ENCODE measurements around the gene PMVK. TPM values are rescaled to one million over a fixed set of nuclear protein-coding genes. Genes with fewer than 3 reads are reported as not detected.

The PMVK gene
- total and polyA plus RNA-seq, 10 of the 15 experiments (the other 5 are each of a cell fraction or from before 2014, with no cell fraction given): 6.0 to 121 (median 49.4) TPM

DNA sequence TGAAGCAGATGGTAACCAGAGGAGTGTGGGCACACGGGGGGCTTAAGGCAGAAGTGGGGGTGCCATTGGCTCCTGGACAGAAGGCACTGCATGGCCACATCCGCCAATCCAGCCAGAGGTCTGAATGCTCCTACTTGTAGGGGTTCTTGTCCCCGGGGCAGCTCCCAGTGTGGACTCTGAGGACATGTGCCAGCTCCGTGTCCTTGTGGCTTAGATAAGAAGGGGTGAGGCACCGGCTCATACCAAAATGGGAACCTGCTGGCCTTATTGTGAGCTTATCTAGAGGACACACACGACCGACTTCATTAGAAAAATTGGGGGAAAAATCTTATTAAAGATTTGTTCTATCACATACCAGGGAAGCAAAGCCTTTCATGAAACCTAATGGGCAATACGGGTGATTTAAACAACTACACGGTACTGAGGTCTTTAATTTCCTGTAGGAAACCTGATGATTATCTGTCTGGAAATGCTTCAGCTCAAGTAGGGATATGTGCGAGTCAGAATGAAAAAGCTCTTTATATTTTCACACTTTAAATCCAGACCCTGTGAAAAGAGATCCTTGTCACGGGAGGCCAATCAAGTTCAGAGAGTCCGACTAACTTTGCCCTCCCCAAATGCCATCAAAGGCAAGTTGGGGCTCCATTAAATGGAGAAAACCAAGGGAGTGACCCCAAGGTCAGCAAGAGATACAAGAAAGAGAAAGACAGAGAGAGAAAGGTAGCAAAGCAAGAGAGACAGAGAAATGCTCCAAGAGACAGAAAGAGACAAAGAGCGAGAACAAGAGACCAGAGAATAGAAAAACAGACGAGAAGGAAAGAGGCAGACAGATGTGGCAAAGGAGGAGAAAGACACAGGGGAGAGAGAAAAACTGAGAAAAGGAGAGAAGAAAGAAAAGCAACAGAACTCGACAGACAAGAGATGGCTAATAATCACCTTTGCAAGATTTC lies 52.3 kb downstream of the PMVK start:
- no peaks in the 10 kb centered on the region for H3K79me2 ChIP-seq (ENCODE audit: control insufficient read depth, insufficient read depth, low read length)
- H3K4me1 ChIP-seq (ENCODE audit: control insufficient read depth, insufficient read depth, low read length): peaks cover 6% of the 10 kb centered on the region
- no peaks in the 10 kb centered on the region for H3K9me3 ChIP-seq (replicated peaks; ENCODE audit: control insufficient read depth, insufficient read depth, low read length)
- WGBS (ENCODE audit: insufficient coverage, insufficient replicate concordance, low lambda C conversion rate, missing lambda C conversion rate): 77% methylated on average over 15 of the region's 15 CpGs
- in situ Hi-C loops (cut with MboI): loop anchor here (5.0 kb wide), 2 partner anchors 217 to 317 kb away; partner anchors contain the start of gene CHRNB2
- no peak overlapping the region for H2AFZ ChIP-seq (ENCODE audit: control insufficient read depth, low read depth, low read length)
- no peak for TF ChIP-seq CHD4 (IDR thresholded peaks at IDR 0.05)
- TF ChIP-seq, protein P1, sequence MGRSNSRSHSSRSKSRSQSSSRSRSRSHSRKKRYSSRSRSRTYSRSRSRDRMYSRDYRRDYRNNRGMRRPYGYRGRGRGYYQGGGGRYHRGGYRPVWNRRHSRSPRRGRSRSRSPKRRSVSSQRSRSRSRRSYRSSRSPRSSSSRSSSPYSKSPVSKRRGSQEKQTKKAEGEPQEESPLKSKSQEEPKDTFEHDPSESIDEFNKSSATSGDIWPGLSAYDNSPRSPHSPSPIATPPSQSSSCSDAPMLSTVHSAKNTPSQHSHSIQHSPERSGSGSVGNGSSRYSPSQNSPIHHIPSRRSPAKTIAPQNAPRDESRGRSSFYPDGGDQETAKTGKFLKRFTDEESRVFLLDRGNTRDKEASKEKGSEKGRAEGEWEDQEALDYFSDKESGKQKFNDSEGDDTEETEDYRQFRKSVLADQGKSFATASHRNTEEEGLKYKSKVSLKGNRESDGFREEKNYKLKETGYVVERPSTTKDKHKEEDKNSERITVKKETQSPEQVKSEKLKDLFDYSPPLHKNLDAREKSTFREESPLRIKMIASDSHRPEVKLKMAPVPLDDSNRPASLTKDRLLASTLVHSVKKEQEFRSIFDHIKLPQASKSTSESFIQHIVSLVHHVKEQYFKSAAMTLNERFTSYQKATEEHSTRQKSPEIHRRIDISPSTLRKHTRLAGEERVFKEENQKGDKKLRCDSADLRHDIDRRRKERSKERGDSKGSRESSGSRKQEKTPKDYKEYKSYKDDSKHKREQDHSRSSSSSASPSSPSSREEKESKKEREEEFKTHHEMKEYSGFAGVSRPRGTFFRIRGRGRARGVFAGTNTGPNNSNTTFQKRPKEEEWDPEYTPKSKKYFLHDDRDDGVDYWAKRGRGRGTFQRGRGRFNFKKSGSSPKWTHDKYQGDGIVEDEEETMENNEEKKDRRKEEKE (IDR thresholded peaks at IDR 0.05): no peak
- no peak for TF ChIP-seq MEF2B (IDR thresholded peaks at IDR 0.05; ENCODE audit: partially characterized antibody, poor library complexity, severe bottlenecking)
- TF ChIP-seq, protein P2, sequence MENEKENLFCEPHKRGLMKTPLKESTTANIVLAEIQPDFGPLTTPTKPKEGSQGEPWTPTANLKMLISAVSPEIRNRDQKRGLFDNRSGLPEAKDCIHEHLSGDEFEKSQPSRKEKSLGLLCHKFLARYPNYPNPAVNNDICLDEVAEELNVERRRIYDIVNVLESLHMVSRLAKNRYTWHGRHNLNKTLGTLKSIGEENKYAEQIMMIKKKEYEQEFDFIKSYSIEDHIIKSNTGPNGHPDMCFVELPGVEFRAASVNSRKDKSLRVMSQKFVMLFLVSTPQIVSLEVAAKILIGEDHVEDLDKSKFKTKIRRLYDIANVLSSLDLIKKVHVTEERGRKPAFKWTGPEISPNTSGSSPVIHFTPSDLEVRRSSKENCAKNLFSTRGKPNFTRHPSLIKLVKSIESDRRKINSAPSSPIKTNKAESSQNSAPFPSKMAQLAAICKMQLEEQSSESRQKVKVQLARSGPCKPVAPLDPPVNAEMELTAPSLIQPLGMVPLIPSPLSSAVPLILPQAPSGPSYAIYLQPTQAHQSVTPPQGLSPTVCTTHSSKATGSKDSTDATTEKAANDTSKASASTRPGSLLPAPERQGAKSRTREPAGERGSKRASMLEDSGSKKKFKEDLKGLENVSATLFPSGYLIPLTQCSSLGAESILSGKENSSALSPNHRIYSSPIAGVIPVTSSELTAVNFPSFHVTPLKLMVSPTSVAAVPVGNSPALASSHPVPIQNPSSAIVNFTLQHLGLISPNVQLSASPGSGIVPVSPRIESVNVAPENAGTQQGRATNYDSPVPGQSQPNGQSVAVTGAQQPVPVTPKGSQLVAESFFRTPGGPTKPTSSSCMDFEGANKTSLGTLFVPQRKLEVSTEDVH (IDR thresholded peaks at IDR 0.05; ENCODE audit: low read depth, partially characterized antibody): no peak
- no peak for TF ChIP-seq SMAD1 (IDR thresholded peaks at IDR 0.05; ENCODE audit: low read depth, partially characterized antibody)
- H3K4me2 ChIP-seq (ENCODE audit: control insufficient read depth, insufficient read depth): no peak overlapping the region
- FAIRE-seq (no peak), ATAC-seq (no peak), DNase-seq (ENCODE audit: low read depth, low spot score) (no peak)
- SMC1A ChIA-PET (ENCODE audit: uncharacterized antibody, unreplicated experiment): interaction anchor here (1.4 kb wide), 1 partner anchor 214 kb away, joined by 8 read pairs; no protein-coding TSS in a partner anchor
- POLR2A ChIA-PET: no interaction called here
- RAD21 ChIA-PET (ENCODE audit: unreplicated experiment): no interaction called here
- no peaks in the 10 kb centered on the region for H4K20me1 ChIP-seq (ENCODE audit: control insufficient read depth, insufficient read depth)
- no TSS peak for BruUV-seq (replicated peaks)
- no peak overlapping the region for H3K9ac ChIP-seq (ENCODE audit: control insufficient read depth, insufficient read depth, low read length)
- no peak overlapping the region for H3K27ac ChIP-seq (ENCODE audit: control insufficient read depth, insufficient read depth)
- H3K27me3 ChIP-seq (replicated peaks in 1 of 2; ENCODE audit: control insufficient read depth in 2 of 2, insufficient read depth in 2 of 2, low read length in 1 of 2): no peaks in the 10 kb centered on the region
- CTCF ChIA-PET: interaction anchor here (1.0 to 4.3 kb wide), 3 partner anchors 20 to 324 kb away, joined by 3 to 28 read pairs (median 4); no protein-coding TSS in a partner anchor
- H3K4me3 ChIP-seq: no peak overlapping the region
- intact Hi-C loops (cut with micrococcal nuclease; ENCODE audit: unreplicated experiment): no loop called here
- no peaks in the 10 kb centered on the region for H3K36me3 ChIP-seq (ENCODE audit: control insufficient read depth in 2 of 2, insufficient read depth in 2 of 2, low read length in 1 of 2)
